ENCODE data around the gene RRP9.

DNA sequence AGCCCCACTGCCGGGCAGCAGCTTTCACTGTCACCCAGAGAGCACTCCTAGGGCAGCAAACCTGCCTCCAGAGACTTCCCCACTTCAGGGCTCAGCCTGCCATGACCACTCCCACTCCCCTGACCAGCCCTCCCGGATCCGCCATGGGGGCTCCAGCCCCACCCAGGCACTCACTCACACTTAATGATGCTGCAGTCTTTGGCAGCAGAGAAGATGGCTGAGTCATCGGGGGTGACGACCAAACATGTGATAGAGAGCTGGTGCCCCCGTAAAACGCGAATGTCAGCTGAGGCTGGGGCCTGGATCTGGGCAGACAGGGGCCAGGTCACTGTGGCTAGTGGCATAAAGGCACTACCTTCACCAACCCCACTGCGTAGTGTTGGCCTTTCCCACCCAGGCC lies 4.7 kb downstream of the RRP9 start:
- TF ChIP-seq, protein P1, sequence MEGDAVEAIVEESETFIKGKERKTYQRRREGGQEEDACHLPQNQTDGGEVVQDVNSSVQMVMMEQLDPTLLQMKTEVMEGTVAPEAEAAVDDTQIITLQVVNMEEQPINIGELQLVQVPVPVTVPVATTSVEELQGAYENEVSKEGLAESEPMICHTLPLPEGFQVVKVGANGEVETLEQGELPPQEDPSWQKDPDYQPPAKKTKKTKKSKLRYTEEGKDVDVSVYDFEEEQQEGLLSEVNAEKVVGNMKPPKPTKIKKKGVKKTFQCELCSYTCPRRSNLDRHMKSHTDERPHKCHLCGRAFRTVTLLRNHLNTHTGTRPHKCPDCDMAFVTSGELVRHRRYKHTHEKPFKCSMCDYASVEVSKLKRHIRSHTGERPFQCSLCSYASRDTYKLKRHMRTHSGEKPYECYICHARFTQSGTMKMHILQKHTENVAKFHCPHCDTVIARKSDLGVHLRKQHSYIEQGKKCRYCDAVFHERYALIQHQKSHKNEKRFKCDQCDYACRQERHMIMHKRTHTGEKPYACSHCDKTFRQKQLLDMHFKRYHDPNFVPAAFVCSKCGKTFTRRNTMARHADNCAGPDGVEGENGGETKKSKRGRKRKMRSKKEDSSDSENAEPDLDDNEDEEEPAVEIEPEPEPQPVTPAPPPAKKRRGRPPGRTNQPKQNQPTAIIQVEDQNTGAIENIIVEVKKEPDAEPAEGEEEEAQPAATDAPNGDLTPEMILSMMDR (IDR thresholded peaks at IDR 0.05; ENCODE audit: insufficient read depth, low read length) = no peak
- TF ChIP-seq POLR2AphosphoS5 (IDR thresholded peaks at IDR 0.05; ENCODE audit: low read depth) (no peak), GABPA (IDR thresholded peaks at IDR 0.05; ENCODE audit: low read depth) (no peak)
- TF ChIP-seq, protein P2, sequence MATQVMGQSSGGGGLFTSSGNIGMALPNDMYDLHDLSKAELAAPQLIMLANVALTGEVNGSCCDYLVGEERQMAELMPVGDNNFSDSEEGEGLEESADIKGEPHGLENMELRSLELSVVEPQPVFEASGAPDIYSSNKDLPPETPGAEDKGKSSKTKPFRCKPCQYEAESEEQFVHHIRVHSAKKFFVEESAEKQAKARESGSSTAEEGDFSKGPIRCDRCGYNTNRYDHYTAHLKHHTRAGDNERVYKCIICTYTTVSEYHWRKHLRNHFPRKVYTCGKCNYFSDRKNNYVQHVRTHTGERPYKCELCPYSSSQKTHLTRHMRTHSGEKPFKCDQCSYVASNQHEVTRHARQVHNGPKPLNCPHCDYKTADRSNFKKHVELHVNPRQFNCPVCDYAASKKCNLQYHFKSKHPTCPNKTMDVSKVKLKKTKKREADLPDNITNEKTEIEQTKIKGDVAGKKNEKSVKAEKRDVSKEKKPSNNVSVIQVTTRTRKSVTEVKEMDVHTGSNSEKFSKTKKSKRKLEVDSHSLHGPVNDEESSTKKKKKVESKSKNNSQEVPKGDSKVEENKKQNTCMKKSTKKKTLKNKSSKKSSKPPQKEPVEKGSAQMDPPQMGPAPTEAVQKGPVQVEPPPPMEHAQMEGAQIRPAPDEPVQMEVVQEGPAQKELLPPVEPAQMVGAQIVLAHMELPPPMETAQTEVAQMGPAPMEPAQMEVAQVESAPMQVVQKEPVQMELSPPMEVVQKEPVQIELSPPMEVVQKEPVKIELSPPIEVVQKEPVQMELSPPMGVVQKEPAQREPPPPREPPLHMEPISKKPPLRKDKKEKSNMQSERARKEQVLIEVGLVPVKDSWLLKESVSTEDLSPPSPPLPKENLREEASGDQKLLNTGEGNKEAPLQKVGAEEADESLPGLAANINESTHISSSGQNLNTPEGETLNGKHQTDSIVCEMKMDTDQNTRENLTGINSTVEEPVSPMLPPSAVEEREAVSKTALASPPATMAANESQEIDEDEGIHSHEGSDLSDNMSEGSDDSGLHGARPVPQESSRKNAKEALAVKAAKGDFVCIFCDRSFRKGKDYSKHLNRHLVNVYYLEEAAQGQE (IDR thresholded peaks at IDR 0.05; ENCODE audit: insufficient replicate concordance, low read depth) = no peak
